Endometrial microvascular endothelial cells (primary cell): ENCODE data around the gene ILDR2. TPM values are rescaled to one million over a fixed set of nuclear protein-coding genes. Genes with fewer than 3 reads are reported as not detected.

Experiments used
- in situ Hi-C: cut with HindIII; loops from 2 replicates; pipeline ENCODE4 v1.10.0; 2017; ENCODE audit warnings: low sequenced_read_pairs, low pct_unique_long_range_greater_than_20kb; ENCODE audit errors: inconsistent ontology term
- total RNA-seq: library from RNA; depleted of rRNA; stranded (reverse); fragments of >200 nt; gene quantifications from one replicate; pipeline ENCODE4 v1.2.3, GENCODE V29; 2015; ENCODE audit errors: inconsistent ontology term

Gene ILDR2
- total RNA-seq, 1 donor from 2014 or later = not detected

DNA sequence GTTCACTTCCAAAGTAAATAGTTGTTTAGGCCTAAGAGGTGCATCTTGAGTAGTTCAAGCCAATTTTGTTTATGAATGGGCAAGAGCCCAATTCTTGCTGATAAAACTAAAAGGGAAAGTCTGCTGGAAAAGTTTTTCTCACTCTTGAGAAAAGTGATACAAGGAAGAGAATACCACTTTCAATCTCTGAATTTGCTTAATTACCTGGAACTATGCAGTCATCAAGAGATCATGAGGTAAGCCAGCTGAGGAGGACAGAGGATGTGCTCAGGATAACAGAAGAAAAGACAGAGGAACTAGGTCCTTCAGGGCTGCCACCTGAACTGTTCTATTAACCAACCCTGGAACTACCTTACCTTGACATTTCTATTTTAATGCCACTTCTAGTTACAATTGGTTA lies 42.2 kb downstream of the ILDR2 start:
- in situ Hi-C loops = no loop called here

DNA sequence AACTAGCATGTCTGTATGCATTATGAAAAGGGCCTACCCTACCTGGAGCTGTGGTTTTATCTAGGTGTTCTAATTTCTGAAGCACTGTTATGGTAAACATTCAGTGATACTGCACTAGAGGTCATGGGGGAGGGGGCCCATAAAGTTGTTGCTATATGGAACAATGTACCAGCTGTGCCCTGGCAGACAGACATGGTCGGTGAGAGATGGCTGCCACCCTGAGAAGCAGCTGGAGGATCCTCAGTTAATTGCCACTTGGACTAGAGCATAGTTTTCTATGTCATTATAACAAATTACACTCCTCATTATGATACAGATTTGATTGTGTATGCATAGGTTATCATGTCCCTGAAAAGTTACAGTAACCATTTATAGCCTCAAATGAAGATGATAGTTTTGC lies 45.4 kb downstream of the ILDR2 start:
- in situ Hi-C loops = no loop called here

DNA sequence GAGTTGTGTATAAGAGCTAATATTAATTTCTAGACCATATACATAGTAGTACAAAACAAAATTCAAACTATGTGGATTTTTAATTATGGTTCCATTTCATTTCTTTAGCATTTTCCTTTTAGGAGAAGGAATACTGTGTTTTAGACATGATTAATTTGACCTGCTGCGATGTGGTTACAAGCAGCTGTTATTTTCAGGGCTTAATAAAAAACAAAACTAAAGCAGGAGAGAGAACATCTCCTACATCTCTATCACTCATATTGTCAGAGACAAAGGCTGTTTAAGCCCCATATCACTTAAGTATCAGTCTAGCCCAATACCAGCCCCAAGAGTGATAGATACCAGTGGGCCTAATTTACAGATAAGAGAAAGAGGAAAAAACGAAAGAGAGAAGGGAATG lies 47.6 kb downstream of the ILDR2 start:
- in situ Hi-C loops = no loop called here

DNA sequence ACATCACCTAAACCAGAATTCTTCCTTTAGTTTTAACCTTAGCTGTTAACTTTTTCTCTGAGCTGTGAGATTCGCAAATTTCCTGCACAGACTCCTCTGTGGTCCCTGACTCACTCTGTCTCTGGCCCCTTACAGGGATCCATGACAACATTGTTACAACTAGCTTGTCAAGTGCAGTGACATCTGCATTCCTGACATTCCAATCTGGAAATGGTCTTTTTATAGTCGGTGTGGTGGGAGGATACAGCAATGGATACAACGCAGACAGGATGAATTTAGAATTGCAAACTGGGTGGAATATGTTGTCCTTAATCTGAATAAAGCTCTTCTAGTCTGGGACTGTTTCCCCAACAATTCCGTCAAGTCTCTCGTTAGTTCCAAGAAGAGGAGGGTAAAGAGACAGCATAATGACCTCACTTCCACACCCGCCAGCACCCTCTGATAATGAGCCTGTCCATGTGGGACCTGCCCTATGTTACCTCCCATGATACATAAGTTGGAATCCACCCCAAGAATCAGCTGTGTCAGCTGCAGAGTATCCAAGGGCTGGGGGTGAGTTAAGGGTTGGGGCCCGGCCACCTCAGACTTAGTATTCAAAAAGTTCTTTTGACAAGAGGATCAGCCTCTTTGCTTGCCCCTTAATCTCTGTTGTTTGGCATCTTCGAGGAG lies 49.4 kb downstream of the ILDR2 start:
- in situ Hi-C loops = no loop called here

DNA sequence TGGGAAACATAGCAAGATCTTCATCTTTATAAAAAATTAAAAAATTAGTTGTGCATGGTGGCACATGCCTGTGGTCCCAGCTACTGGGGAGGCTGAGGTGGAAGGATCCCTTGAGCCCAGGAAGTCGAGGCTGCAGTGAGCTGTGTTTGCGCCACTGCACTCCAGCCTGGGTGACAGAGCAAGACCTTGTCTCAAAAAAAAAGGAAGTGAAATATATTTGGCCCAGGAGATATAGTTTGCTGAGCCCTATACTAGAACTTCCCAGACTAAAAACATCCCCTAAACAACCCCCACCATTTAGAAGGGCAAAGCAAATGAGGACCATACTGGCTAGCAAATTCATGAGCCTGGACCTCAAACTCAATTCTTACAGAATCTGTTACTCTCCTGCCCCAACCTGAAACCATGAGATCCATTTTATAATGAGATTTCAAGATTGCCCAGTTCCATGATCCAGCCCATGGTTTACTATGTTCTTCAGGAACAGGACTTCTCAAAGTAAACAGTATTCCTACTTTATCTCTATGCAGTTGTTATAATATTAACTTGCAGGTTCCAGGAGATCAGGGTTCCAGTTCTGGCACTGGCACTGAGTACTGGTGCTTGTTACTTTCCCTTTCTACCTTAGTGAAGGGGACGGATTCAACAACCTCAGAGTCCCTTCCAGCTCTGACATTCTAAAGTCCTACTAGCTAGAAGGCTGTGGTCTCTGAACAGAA lies 50.4 kb downstream of the ILDR2 start:
- in situ Hi-C loops = no loop called here

DNA sequence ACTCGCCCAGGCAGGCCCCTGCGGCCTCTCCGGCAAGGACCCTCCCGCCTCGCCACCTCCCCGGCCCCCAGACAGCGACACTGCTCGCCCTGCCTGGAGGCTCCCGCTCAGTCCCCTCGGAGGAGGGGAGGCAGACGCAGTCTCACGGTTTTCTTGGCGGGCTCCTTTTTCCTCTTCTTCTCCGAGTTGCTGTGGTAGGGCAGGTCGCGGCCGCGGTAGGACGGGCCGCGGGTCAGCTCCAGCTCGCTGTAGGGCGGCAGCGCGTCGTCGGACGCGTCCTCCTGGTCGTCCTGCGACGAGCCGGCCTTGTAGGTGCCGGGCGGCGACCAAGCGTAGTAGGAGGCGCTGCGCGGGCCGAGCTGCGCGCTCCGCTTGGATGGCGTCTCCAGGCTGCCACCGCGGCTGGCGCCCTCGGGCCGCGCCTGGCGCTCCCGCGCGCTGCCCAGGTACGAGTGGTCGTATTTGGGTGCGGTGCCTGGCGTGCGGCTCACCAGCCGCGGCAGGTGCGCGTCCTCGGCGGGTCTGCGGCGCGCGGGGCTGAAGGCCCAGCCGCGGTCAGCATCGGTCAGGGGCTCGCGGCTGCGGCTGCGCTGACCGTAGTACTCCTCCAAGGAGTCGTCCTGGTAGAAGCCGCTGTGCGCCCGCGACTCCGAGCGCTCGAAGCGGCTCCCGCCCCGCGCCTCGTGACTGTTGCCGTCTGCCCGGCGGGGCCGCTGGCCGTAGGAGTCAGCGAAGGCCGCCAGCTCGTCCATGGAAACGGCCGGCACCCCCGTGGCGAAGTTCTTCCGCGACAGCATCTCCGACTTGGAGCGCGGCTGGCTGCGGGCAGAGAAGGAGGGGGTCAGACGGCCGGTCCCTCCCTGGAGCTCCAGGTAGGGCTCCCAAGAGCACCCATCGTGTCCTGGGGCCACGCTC lies 54.5 kb downstream of the ILDR2 start:
- in situ Hi-C loops = no loop called here

DNA sequence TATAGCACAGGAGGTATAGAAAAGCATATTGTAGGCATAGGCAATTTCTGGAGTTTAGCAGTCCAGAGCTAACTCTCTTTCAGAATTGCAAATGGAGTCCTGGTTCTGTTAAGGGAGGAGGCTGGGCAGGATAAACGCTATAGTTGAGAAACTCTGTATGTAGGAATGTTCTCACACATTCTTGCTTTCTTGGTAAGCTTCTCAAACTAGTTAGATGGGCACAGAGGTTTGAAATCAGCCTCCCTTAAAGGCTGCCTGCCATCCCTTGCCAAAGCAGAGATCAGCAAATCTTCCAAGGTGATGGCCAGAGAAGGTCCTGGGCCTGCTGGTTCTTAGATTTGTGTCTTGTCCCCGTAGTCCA lies 56.4 kb downstream of the ILDR2 start:
- in situ Hi-C loops = no loop called here

DNA sequence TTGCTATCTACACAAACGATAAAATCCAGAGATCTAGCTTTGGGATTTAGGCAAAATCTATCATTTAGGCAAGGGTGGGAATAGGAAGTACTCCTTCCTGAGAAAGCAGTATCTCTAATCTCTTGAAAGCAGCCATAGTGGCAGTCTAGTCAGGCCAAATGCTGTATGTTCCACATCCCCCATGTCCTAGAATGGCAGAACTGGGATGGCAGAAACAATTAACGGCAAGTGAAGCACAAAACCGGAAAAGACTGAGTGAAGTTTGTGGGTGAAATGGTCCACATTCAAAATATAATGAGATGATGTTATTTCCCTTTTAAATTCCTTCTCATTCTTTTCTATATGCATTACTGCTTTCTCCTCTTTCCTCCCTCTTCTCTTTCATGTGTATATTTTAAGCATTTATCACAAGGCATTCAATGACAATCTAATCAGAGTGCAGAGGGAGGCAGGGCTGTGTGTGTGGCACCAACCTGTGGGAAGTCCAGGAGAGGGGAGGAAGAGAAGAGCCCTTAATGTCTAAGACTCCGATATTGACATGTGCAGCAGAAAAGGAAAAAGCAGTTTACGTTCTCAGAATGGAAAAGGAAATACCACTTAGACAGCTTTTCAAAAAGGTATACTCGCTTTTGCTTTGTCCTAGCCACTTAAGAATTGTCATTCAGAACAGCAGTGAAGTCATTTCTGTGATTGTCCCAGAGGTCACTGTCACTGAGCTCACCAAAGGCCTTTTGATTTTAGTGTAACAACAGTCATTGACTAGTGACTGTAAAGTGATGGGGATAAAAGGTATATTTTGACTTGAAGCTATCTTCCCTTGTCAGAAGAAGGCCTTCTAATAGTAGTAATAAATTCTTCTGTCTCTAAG lies 57.0 kb downstream of the ILDR2 start:
- in situ Hi-C loops = no loop called here

DNA sequence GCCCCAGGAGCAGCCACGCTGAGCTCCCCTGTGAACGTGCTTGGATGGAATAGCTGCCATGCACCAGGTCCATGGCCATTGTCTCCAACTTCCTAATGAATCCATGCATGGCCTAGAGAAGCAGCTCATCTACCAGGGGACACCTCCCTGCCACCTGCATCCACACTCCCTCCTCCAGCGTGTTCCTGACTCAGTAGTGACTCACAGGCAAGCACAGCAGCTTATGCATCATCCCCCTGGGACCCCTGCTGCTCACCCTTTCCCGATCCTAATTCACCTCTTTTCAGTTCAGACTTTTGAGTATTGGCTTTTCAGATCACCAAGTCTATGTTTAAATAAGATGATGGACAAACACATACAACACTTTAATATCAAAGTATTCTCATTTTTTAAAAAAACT lies 59.4 kb downstream of the ILDR2 start:
- in situ Hi-C loops = no loop called here

DNA sequence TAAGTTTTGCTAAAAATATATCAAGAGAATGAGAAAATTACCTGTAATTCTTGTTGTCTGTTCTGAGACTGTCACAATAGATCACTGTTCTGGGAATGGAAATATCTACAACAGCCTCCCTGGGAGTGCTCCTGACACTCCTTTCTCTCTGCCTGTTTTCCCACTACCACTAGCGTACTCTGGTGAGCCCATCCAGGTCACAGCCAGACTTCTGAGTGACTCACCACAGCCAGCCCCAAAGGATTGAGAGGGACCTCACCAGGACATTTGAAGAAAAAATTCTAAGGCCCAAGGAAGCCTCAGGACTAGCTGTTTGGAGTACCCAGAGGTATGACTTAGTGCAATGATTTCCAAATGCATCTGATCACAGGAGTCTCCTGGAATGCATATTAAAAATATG lies 60.3 kb downstream of the ILDR2 start:
- in situ Hi-C loops = no loop called here

DNA sequence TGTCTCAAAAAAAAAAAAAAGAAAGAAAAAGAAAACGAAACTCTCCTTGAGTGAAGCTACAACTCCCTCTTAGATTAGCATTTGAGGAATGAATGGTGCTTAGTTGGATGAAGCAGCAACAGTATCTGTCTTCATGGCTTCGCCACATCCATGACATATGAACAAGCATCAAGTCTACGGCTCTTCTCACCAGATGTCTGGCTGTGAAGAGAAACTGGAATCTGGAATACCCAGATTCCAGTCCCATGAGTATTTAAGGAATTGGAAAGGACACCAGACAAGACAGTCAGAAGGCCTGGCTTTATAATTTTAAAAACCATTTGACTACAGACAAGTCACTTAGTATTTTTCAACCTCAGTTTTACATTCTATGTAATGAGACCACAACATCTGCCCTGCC lies 61.2 kb downstream of the ILDR2 start:
- in situ Hi-C loops = no loop called here

DNA sequence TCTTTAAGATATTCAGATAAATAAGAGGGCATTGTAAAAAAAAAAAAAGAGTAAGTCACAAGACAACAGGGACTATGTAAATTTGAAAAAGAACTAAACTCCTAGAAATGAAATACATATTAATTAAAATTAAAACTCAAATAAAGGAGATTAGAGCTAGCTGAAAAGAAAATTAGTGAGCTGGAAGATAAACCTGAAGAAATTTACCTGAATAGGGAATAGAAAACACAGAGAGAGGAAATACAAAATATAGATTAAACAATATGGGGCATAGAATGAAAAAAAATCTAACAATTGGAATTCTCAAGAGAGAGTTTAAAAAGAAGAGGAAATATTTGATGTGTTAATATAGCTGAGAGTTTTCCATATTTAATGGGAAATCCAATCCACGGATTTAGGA lies 63.7 kb downstream of the ILDR2 start:
- in situ Hi-C loops = no loop called here

DNA sequence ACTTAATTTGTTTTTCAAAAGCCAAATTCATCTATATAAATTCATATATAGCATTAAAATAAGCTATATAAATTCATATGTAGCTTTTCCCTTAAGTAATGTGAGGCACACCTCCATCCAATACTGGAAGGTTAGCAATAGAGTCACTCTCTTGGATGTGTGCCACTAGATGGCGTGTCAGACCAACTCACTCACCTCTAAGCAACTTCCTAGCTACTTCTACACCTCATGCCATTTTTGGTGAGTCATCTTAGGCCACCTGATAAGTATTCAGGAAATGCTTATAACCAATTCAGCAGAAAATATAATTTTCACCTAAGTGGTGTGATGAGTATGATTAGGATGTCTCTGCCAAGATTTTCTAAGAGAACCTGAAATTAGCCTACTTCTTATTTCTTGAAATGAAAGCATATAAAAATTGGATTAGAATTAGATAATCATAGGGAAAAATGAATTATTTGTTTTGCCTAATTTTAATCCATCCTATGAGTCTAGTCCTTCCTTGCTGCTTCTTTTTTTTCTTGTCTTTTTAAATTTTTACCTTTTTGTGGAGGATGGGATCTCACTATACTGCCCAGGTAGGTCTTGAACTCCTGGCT lies 64.8 kb downstream of the ILDR2 start:
- in situ Hi-C loops = no loop called here

DNA sequence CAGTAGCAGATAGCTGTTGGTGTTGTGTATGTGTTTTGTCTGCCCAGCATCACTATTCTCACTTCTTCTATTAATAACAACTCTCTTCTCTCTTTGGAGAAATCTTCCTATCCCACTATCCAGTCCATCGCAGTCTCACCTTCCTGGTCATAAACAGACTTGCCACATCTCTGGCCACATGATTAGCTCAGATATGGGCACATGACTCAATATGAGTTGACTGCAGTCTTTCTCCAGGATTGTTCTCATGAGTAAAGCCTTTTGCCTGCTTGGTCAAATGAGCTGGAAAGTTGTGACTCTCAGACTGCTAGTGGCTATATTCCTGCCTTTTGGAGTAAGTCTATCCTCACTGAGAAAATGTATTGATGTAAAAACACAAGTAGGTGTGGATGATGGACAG lies 66.4 kb downstream of the ILDR2 start:
- in situ Hi-C loops = no loop called here

DNA sequence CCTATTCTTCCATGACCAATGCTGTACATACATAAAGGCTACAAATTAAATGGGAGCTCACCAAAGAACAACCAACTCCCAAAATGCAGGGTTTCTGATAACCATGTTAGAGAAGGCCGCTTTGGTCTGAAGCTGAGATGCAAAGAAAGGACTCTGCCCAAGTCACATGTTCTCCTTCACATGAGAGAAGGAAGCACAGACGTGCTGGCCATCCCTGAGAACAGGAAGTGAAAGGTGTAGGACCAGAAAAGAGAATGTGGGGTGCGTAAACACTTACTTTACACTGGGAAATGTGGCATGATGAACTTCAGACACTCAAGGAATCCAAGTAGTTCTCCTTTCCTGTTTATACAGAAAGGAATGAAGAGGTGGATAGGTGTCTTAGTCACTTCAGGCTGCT lies 67.6 kb downstream of the ILDR2 start:
- in situ Hi-C loops = no loop called here

DNA sequence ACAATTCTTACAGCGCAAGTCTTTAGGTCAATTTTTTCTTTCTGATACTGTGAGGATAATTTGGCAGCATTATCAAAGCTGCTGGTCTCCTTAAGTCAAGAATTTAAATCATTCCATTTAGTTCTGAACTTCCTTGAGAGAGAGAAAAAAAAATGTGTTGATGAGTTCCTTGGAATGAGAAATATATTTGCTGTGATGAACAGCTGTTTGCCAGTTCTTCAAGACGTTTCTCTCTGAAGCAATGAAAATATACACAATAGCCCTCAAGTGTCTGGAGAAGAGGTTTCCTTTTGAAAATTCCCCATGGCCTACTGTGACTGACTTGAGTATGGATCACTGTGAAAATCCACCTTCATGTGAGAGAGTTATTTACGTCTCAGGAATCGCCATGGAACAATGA lies 68.3 kb downstream of the ILDR2 start:
- in situ Hi-C loops = no loop called here

DNA sequence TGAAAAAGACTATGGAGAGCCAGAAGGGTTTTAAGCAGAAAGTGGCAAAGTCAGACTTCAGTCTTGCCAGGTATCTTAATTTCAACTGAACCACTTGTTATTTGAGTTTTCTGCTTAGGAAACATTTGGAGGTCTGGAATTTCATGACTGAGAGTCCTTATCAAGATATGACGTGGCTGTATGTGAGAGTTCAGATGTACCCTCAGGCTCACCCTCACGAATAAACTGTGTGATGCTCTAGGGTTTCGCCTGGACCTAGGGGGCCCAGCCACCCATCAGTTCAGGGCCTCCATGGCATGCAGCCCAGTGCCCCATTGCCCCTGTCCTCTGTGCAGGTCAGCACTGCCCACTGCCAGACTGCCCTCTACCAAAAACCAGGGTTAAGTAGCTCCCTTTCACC lies 68.7 kb downstream of the ILDR2 start:
- in situ Hi-C loops = no loop called here

DNA sequence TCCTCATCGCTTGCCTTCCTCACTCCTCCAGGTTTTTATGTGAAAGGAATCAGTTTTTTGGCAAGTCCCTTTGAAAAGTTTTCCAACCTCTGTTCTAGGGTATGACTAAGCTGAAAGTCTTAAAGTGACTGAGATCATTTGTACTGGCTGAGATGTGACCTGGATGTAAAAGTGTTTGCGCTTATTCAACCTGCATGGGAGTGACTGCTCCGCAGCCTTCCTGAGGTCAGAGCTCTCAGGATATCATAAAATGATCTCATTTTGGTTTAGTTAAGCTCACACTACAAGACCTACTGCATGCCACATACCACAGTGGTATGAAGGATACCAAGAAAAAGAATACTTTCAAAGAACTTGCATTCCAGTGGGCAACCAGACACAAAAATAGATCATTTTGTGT lies 69.4 kb downstream of the ILDR2 start:
- in situ Hi-C loops = no loop called here

DNA sequence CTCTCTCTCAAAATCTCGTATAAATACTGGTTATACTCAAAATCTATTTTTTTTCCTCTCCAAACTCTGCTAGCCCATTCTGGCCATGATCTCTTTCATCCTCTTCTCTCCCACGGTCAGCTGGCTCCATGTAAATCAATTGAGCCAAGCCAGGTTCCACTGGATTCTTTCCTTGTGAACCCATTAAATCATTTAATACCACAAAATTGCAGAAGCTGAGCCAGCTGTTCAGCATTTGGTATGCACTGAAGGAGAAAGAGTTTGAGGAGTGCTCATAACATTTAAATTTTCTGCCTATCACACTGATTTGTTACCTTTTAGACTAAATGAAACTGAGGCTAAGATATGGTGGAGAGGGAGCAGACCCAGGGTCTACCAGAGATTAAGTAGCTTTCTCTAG lies 70.2 kb downstream of the ILDR2 start:
- in situ Hi-C loops = no loop called here
